ENCODE measurements around the gene TRMT1.
A peak's percentile ranks its signal among the peaks of the same experiment; 100 is the strongest.

The TRMT1 gene

DNA sequence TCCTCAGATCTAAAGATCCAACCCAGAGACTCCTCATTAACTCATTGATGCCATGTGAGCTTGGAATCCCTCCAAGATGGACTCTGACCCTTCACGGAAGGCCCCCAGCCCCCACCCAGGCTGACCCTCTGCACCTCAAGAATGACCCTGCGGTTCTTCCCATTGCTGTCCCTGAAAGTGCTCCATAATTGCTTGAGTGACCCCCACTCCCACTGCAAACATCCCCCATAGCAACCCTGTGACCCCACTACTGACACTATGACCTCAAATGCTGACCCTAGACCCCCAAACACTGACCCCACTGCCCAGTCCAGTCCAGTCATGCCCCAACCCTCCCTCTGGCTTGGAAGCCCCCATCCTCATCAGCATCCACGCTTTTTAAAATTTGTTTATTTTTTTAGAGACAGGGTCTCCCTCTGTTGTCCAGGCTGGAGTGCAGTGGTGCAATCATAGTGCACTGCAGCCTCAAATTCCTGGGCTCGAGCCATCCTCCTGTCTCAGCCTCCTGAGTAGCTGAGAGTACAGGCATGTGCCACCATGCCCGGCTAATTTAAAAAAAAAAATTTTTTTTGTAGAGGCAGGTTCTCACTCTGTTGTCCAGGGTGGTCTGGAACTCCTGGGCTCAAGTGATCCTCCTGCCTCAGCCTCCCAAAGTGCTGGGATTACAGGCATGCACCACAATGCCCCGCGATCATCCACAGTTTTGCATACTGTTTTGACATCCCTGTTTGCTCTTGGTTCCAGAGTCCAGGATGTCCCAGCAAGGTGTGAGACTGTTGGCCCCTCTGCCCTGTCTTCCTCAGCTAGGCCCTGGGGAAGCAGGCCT is 14.7 kb downstream of the TRMT1 start:
- DNase-seq: no peak

DNA sequence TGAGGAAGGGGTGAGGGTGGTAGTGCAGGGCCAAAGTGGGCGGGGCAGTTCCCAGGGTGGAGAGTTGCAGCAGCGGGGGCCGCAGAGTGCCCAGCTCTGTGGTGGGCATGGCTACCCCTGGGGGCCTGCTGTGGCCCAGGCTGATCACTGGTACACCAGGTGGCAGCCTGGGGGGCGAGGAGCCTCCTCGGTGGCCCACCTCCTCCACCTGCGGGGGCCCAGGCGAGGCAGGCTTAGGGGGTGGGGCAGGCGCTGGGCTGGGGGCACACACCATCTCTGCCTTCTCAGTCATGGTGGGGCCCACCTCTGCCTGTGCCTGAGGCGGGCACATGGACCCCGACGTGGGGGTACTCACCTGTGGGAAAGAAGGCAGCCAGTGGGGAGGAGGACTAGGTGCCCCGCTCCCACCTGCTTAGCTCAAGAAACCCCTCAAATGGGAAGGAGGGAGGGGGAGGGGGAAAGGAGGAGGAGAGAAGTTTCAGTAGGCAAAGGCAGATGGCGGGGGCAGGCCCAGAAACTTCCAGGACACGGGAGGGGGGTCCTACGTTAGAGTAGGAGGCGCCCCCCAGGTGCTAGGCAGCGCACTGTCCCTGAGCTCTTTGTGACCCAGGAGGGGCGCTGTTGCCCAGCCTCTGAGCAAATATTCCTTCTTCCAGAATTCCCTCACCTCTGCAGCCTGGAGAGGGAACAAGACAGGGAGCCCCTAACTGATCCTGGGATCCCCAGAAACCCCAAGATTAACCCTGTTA is 15.5 kb downstream of the TRMT1 start:
- no peak for DNase-seq

DNA sequence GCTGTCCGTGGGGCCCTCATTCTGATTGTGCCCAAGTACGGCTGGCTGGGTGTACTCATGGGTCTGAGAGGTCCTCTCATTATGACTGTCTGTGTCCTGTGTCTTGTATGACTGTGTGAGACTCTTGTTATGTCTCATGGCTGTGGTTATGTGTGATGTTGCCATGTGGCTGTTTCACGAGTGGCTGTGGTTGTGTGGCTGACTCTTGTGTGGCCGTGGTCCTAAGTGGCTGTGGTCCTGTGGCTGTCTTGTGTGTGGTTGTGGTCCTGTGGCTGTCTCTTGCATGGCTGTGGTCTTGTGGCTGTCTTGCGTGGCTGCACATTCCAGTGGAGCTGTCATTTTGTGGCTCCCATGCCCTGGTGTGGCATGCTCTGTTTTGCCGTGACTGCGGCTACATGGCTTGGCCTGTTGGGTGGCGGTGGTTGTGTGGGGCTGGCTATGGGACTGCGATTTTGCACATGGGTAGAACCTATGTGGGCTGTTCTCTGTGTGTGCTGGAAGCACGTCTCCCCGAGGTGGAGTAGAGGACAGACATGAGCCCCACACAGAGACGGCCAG is 16.4 kb downstream of the TRMT1 start:
- DNase-seq: peak; percentile 67

DNA sequence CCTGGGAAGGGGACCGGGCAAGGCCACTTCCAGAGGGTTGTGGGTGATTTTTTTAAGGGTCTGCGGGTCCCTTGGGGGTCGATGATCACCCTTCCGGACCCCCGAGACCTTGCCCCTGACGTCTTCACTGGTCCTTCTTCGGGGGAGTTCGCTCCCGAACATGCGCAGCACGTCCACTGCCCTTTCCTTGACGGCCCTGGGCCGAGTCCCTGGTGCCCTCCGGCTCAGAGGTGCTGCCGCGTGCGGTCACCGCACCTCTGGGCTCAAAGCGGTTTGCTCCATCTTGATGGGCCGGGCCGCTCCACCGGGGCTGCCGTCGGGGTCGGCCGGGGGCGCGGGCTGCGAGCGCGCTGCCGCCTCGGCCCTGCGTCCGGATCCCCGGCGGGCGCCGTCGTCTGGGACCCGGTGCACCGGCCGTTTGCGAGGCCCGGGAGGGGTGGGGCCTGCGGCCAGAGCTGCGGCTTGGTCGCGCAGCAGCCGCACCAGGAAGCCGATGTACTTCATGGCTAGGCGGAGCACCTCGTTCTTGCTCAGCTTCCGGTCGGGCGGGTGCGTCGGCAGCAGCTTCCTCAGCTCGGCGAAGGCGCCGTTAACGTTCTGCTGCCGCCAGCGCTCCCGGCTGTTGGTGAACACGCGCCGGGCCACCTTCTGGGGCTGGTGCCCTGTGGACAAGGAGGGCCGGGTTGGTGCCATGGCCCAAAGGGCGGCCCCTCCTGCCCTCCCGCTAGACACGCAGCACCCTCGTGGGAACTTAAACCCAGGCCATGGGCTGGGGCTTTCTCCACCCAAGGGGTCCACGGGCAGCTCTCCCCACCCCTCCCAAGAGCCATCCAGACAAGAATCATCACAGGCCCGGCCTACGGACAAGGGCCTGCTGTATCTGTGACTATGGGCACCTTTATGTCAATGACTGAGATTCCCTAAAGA is 17.2 kb downstream of the TRMT1 start:
- peak; percentile 78 for DNase-seq

DNA sequence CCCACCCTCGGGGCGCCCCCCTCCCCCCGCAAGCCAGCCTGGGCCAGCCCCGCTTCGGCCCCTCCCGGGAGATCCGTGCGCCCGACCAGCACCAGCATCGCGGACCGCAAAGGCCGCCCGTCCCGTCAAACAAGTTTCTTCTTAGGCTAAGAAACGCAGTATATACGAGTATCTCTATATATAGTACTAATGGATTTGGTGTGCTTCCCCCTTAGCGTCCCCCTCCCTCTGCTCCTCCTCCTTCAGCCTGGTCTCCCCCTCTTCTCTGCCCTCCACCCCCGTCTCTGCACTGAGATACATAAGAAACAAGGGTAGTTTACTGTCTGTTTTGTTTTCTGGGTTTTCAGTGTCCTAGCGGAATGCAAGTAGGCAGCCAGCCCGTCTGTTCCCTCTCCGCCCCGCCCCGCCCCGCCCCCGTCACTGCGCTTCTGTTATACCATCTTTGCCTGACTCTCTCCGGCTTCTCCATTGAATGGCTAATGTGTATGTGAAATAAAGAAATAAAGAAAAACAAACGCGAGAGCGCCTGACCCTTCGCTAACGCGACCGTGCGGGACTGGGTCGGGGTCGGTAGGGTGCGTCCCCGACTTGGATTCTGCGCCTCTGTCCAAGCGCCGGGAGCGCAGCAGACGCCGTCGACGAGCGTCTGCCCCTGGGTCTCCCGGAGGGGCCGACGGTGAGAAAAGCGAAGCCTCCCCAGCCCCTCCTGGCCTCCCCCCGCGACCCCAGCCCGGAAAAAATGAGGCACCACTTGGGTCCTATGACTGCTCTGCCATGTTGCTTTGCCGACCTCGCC is 18.1 kb downstream of the TRMT1 start:
- no peak for DNase-seq

DNA sequence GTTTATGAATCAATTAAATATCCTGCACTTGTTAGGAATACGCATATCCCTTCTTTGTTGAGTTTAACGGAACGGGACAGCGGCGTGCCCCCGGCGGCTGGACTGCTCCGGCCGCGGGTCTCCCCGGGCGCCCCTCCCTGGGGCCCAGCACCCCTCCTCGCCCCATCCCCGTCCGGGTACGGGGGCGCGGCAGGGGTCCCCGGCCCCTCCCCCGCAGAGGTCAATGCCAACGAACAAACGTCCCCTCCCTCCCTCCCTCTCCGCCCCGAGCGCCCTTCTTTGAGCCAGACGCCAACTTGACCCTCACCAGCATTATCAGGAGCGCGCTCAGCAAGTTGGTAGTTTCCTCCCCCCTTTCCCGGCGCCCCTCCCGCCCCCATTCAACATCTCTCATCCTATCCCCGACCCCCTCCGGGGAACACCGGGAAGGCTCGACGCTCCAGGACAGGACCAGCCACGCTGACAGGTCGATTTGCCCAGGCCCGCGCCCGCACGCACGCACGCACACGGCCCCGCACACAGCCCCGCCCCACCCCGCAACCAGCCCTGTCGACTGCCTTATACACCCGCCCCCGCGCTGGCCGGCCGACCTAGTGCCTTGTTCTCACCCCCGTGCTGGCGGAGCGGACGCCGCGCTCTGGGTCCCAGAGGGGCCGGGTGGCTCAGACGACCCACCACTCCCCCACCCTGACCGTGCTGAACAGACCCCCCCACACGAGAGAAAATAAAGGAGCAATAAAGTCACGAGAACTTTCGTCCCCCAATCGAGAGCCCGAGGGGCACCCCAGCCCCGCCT is 18.9 kb downstream of the TRMT1 start:
- DNase-seq: no peak

DNA sequence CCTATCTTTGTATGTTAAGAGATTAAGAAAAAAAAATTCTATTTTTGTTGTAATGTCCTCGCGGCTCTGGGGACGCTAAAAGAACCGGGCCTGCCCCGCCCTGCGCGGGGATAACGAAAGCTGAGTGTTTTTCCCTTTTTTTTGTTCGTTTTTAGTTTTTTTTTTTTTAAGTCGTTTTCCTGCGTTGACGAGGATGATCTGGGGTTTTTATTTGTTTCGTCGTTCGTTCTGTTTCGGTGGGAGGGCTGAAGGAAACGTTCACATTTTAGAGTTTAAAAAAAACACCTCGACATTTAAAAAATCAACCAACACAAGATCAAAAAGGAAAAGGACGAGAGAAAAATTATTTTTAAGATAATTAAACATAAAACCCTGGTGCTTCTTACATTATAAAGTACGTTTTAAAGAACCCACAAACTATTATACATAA is 19.5 kb downstream of the TRMT1 start:
- DNase-seq: no peak

DNA sequence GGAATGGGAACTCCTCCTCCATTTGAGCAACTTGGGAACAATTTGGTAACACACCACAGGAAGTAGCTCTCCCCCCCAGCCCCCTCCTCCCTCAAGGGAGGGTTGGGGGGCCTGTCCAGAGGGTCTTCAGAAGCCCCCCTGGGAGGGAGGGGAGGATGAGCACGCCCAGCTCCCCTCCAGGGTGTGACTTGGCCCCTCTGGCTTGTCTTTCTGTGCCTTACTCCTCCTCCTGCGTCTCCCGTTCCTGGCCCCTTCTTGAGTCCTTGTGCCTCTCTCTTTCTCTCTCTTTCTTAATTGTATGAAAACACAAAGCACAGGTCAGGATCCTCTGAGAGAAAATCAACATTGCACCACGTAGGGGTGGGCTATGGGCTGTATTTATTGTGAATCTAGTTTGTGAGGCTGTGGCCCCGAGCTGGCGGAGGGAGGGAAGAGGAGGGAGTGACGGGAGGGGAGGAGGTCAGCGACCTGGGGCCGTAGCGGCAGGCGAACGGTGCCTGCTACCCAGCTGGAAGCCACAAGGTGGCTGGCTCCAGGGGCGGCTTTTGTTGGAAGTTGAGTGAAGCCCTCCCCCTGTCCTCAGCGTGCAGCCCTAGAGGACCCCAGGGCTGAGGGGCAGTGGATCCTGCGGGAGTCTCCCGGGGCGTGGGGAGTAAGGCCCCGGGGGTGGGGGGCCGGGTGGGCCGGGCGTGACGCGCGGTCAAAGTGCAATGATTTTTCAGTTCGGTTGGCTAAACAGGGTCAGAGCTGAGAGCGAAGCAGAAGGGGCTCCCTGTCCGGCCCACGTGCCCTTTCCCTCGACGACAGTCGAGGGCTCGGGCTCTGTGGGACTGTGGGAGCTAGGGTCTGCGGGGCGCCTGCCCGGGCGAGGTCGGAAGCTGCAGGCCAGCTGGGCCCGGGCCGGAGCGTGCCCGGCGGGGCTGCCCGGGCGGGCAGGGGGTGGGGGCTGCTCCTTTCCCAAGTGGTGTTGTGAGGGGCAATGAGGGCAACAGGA is 20.3 kb downstream of the TRMT1 start:
- no peak for DNase-seq

DNA sequence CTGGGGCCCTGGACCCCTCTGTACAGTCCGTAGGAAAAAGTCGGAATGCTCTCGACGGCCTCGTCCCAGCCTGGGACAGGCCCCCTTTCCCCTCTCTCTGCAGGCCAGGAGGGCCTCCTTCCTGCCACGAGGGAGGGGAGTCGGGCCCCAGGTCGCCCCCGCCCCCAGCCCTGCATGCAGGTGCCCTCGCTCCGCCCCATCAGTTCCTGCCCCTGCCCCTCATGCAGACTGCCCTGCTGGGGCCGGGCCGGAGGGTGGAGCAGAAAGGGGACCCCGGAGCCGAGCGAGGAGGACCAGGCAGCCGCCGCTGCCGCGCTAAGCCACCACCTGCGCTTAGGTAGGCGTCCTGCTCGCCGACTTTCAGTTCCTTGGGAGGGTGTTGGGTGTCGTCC is 21.2 kb downstream of the TRMT1 start:
- DNase-seq: no peak

DNA sequence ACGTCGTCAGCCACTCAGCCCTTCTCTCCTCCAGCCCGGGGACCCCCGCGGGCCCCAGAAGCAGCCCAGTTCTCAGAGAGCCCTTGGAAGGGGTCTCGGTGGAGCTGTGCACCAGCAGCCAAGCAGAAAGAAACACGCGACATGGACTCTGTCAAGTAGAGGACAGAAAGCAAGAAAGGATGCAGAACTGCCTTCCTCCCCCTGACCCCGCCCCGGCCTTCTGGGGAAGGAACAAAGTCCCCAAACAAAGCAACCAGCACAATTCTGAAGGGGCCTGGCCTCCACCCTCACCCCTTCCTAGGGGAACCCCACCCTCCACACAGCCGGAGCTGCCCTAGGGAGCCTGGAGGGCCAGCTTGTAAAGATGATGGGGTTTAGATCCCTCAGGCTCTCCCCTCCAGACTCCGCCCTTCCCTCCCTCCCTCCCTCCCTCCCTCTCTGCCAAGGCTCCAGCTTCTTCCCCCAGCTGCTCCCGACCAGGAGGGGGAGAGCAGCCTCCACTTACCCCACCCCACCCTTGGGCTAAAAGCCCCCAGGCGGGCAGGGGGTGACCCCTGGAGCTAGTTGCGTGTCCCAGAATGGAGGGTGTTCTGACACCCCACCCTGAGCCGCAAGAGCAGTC is 21.7 kb downstream of the TRMT1 start:
- DNase-seq: no peak

DNA sequence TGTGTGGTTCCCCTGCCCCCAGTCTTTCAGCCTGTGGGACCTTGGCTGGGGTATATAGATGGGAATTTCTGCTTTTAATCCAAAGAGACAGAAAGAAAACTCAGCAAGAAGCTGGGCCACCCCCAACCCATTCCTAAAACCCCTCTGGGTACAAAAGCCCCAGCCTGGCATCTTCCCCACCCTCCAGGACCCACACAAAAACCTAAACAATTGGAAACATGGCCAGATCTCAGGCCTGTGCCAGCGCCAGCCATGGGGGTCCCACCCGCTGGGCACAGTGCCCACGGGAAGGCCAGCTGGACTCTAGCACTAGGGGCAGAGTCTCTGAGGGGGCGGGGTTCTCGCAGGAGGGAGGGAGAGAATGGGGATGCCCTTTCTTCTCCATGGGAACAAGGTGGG is 22.4 kb downstream of the TRMT1 start:
- DNase-seq: no peak

DNA sequence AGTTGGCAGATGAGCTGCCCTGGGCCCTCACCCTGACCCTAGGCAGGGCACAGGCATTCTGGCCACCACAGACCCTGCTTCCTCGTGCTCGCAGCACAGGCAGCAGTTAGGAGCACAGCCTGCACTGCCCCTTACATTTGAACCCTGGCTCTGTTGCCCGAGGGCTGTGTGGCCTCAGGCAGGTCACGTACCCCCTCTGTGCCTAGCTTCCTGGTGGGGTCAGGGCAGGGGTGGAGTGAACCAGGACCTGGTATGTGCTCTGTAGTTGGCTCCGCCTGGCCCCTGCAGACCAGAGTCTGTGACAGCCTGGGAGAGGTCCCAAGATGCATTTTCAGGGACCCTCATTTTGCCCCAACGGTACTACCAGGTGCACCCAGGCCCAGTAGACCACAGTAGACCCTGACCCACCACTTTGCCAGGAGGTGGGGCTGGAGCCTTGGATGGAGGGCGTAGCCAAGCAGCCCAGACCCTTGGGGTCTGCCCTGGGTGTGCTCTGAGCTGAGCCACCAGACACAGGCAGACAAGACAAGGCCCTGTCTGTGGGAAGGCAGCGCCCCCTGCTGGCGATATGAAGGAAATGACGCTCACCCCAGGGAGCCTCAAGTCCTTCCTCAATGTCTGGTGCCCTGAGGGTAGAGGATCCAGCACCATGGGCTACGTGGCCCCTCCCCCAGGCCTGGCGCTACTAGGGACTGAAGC is 23.0 kb downstream of the TRMT1 start:
- peak; percentile 79 for DNase-seq

DNA sequence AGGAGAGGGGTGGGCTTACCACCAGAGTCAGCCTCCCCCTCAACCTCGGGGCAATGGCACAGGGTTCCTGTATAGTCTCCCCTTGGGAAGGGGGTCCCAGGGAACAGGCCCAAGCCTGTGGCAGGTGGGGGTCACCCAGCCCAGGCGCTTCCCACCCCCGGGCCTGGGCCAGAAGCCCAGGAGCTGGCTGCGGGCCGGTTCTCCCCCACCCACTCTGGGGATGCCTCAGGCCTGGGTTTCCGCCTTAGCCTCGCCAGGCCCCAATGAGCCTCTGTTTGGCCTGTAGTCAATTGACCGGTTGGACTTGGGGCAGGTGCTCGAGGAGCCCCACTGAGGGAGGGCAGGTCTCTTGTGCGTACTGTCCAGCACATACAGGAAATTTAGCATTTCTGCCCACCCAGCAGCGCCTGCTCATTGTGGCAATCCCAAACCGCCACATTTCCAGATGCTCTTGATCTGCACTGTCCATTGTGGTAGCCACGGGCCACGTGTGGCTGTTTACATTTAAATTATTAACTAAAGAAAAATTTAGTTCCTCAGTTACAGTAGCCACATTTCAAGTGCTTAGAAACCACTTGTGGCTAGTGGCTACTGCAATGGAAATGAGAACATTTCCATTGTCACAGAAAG is 23.8 kb downstream of the TRMT1 start:
- DNase-seq: no peak

DNA sequence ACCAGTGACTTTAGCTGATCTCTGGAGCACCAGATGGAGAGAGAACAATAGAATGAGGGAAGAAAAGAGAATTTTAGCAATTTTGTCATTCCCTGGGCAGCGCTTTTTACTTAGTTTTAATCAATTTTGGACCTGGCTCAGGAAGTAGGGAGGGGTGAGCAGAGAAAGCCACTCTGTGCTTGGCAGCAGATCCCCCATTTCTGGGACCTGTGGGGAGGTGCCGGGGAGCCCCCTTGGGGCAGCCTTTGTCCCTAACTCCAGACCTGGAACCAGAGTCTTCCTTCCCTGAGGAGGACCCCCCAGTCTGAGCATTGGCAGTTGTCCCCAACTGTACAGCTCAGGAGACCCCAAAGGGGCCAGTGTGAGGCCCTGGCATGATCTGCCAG is 24.4 kb downstream of the TRMT1 start:
- DNase-seq: no peak

DNA sequence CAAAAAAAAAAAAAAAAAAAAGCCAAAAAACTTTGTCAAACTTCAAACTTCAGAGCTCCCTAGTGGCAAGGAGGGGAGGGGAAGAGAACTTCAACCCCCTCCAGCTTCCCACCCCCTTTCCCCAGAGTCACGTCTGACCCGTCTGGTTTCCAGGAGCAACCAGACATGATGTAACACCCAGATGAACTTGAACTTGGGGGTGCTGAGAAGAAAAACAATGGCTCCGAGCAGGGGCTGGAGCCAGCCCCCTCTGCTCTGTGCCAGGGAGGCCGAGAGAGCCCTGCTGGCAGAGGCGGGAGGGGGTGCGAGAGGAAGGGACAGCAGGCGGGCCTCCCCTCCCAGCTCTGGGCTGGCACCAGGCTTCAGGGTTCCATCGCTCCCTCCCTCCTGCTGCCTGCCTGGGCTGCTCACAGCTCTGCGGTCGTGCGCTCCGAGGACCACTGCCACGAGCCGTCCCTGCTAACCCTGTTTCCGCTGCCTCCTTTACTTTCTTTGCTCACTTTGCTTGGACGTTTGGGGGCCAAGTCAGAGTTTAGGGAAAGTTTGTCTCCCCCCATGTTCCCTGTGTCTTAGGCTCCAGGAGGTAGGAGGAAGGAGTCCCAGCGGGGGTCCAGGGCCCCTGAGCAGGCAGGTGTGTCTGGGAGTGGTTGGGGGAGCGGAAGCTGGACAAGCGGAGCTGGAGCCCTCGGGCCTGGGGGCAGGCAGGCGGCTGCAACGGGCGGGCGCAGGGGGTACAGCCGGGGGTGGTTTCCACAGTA is 25.0 kb downstream of the TRMT1 start:
- no peak for DNase-seq

DNA sequence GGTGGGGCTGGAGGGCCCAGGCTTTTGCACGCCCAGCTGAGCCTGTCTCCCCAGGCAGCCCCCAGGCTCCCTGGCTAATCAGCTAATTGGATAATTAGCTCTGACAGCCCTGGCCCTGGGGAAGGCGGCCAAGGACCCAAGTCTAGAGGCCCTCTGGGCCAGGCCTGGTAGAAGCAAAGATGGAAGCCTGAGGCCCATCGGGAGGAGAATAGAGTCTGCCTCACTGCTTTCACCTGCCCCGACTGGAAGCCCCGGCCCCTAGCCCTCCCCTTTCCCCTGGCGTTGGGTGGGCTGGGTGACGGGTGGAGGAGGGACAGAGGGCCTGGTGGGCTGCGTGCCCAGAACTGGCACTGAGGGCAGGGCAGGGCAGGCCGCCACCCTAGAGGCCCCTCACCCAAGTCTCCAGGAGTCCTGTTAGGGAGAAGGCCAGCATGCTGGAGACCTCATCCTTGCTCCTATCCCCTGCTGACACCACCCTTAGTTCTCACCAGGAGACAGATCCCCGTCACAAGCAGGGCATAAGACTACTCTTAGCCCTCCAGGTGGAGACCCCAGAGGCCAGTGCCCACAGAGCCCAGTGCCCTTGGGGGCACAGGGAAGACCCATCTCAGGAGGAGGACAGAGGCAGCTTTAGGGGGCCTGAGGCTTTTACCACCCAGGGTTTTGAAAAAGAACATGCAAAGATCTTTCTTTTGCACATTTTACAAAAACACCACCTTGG is 25.9 kb downstream of the TRMT1 start:
- DNase-seq: no peak

Measured in activated gamma-delta T cell treated with Interleukin-2 at 50 U/mL for 16 hours (primary cell).